Colonic mucosa (tissue), 4 donors: ENCODE measurements around the gene PIK3C2A. TPM values are rescaled to one million over a fixed set of nuclear protein-coding genes. Genes with fewer than 3 reads are reported as not detected.

Source experiments
- DNase-seq: peaks from one replicate; pipeline ENCODE4 v3.0.0-alpha.2; 2020
- H3K27ac ChIP-seq: fragments of 200-600 bp; one replicate; pipeline ENCODE4 v1.8.0; 2021
- H3K27me3 ChIP-seq: fragments of 200-600 bp; one replicate; pipeline ENCODE4 v1.8.0; 2021
- H3K36me3 ChIP-seq: fragments of 200-600 bp; one replicate; pipeline ENCODE4 v1.8.0; 2021
- H3K4me1 ChIP-seq: fragments of 200-600 bp; one replicate; pipeline ENCODE4 v1.8.0; 2021; ENCODE audit warnings: mild to moderate bottlenecking
- H3K4me3 ChIP-seq: fragments of 200-600 bp; one replicate; pipeline ENCODE4 v1.8.0; 2021
- H3K9ac ChIP-seq, 2 donors: one replicate each; pipeline ENCODE4 v1.7.0; 2013; ENCODE audit warnings: control low read depth in 2 of 2, low read depth in 2 of 2, low read length in 2 of 2
- H3K9me3 ChIP-seq: fragments of 200-600 bp; one replicate; pipeline ENCODE4 v1.8.0; 2021
- CTCF ChIP-seq: fragments of 200-600 bp; IDR thresholded peaks from one replicate; pipeline ENCODE4 v1.8.0; 2022; ENCODE audit warnings: antibody characterized with exemption, mild to moderate bottlenecking
- intact Hi-C: fragments of 100-400 bp; cut with DNase I; formaldehyde crosslinking; loops from one replicate; pipeline ENCODE4 v1.14.1; 2022
- total RNA-seq, 2 donors: library from RNA; stranded (reverse); fragmentation: NEBNext Ultra II Directional in 1 of 2; extraction: Animal tissue kit (Norgen Biotek cat#: 25700) in 1 of 2; gene quantifications; one replicate each; pipeline ENCODE4 v1.2.1, GENCODE V29; 2021
- donor health status: healthy.
- donor health status: DM: no; HTN: no; CAD: no.
- donor health status: DM: no; HTN: no; CAD: no.

Gene PIK3C2A
- total RNA-seq, 2 donors from 2014 or later: 41.3 to 68.9 TPM

- Histone ChIP-seq H3K27ac (peak overlapping the region; percentile 93), H3K27me3 (no peaks in the 10 kb centered on the region), H3K9me3 (no peaks in the 10 kb centered on the region), H3K4me1 (peaks cover 7% of the 10 kb centered on the region), H3K36me3 (no peaks in the 10 kb centered on the region), H3K9ac (peak overlapping the region in 1 of 2 donors; percentile 34), H3K4me3 (no peak overlapping the region)
- intact Hi-C loops: no loop called here
- no peak for TF ChIP-seq CTCF
- DNase-seq: no peak
Observed at GRCh38 chr11:17209939-17210245, 2.1 kb upstream of the PIK3C2A start.

- peak; percentile 74 for DNase-seq
- peaks cover 7% of the 10 kb centered on the region for H3K4me1 ChIP-seq
Observed at GRCh38 chr11:17208257-17208999, 642 bp upstream of the PIK3C2A start.

GRCh38 chr11:17206463-17206862 lies 1.3 kb downstream of the PIK3C2A start:
- DNase-seq: peak; percentile 23
- intact Hi-C loops: no loop called here
- no peak for TF ChIP-seq CTCF
- Histone ChIP-seq H3K9ac (peak overlapping the region in 1 of 2 donors; percentile 91), H3K9me3 (no peaks in the 10 kb centered on the region), H3K4me1 (peaks cover 7% of the 10 kb centered on the region), H3K4me3 (peak overlapping the region; percentile 64), H3K27me3 (no peaks in the 10 kb centered on the region), H3K27ac (peak overlapping the region; percentile 93), H3K36me3 (no peaks in the 10 kb centered on the region)

More at GRCh38 chr11:17208257-17208999, 642 bp upstream of the PIK3C2A start:
- Histone ChIP-seq H3K36me3 (no peaks in the 10 kb centered on the region), H3K27ac (peak overlapping the region; percentile 93), H3K9me3 (no peaks in the 10 kb centered on the region), H3K9ac (peak overlapping the region; percentile 91), H3K4me3 (peak overlapping the region; percentile 64), H3K27me3 (no peaks in the 10 kb centered on the region)
- intact Hi-C loops: no loop called here
- TF ChIP-seq CTCF: no peak

GRCh38 chr11:17197431-17197898 lies 10.3 kb downstream of the PIK3C2A start:
- no peaks in the 10 kb centered on the region for H3K27me3 ChIP-seq
- H3K9ac ChIP-seq: no peak overlapping the region
- no peaks in the 10 kb centered on the region for H3K9me3 ChIP-seq
- H3K36me3 ChIP-seq: no peaks in the 10 kb centered on the region
- intact Hi-C loops: no loop called here
- no peak for TF ChIP-seq CTCF
- H3K4me3 ChIP-seq: no peak overlapping the region
- DNase-seq: no peak
- H3K4me1 ChIP-seq: no peaks in the 10 kb centered on the region
- H3K27ac ChIP-seq: no peak overlapping the region

GRCh38 chr11:17188675-17189074 lies 19.1 kb downstream of the PIK3C2A start:
- Histone ChIP-seq H3K9ac (no peak overlapping the region), H3K4me1 (no peaks in the 10 kb centered on the region), H3K9me3 (no peaks in the 10 kb centered on the region), H3K27ac (no peak overlapping the region), H3K4me3 (no peak overlapping the region), H3K36me3 (no peaks in the 10 kb centered on the region), H3K27me3 (no peaks in the 10 kb centered on the region)
- intact Hi-C loops: no loop called here
- no peak for DNase-seq
- no peak for TF ChIP-seq CTCF
